Prostate gland (tissue), 2 donors: ENCODE results near the gene OR10K1. TPM values are rescaled to one million over a fixed set of nuclear protein-coding genes. Genes with fewer than 3 reads are reported as not detected.

Experiments
- DNase-seq: peaks from one replicate; pipeline ENCODE4 v3.0.0-alpha.2; 2019; ENCODE audit warnings: low spot score
- H3K27ac ChIP-seq, 2 donors: fragments of 200-600 bp; sonication (generic); 2 replicates each; pipeline ENCODE4 v1.5.1; 2017 to 2019
- H3K27me3 ChIP-seq: fragments of 200-600 bp; sonication (generic); replicated peaks from 2 replicates; pipeline ENCODE4 v1.5.1; 2019; ENCODE audit not compliant: insufficient read depth
- H3K36me3 ChIP-seq, 2 donors: fragments of 200-600 bp; sonication (generic); 1 replicate in 1 of 2; 2 replicates in 1 of 2; pipeline versions ENCODE4 v1.5.1 to v1.8.1; 2017 to 2019
- H3K4me1 ChIP-seq: fragments of 200-600 bp; sonication (generic); replicated peaks from 2 replicates; pipeline ENCODE4 v1.5.1; 2019
- H3K4me3 ChIP-seq, 2 donors: fragments of 200-600 bp; sonication (generic); 2 replicates each; pipeline ENCODE4 v1.5.1; 2017 to 2019
- H3K9me3 ChIP-seq: fragments of 200-600 bp; sonication (generic); 2 replicates; pipeline ENCODE4 v1.5.1; 2017
- CTCF ChIP-seq, 4 experiments: fragments of 200-600 bp in 2 of 4; fragments of 450-650 bp in 2 of 4; sonication (generic) in 2 of 4; IDR thresholded peaks; 1 replicate in 3 of 4; 2 replicates in 1 of 4; pipeline ENCODE4 v1.5.1; 2016 to 2019; ENCODE audit warnings: antibody characterized with exemption in 4 of 4, mild to moderate bottlenecking in 2 of 4, moderate library complexity in 2 of 4
- POLR2A ChIP-seq: fragments of 450-650 bp; IDR thresholded peaks from one replicate; pipeline ENCODE4 v1.6.1; 2016; ENCODE audit warnings: antibody characterized with exemption, mild to moderate bottlenecking
- POLR2AphosphoS5 ChIP-seq: sonication (generic); formaldehyde crosslinking; IDR thresholded peaks from one replicate; pipeline ENCODE4 v1.6.1; 2017; ENCODE audit warnings: antibody characterized with exemption
- WGBS: methylation state at CpG from one replicate; pipeline ENCODE4 v1.1.5; 2018; 5-methylcytosine and 5-hydroxymethylcytosine counted together
- intact Hi-C: fragments of 100-400 bp; cut with DNase I; formaldehyde crosslinking; loops from one replicate; pipeline ENCODE4 v1.14.2; 2022
- total RNA-seq, 2 donors: library from RNA; depleted of rRNA; stranded (reverse); fragments of >200 nt; gene quantifications; one replicate each; pipeline ENCODE4 v1.1.0, GENCODE V29; 2016

OR10K1 gene, protein sequence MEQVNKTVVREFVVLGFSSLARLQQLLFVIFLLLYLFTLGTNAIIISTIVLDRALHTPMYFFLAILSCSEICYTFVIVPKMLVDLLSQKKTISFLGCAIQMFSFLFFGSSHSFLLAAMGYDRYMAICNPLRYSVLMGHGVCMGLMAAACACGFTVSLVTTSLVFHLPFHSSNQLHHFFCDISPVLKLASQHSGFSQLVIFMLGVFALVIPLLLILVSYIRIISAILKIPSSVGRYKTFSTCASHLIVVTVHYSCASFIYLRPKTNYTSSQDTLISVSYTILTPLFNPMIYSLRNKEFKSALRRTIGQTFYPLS
- total RNA-seq, result not detected

DNA sequence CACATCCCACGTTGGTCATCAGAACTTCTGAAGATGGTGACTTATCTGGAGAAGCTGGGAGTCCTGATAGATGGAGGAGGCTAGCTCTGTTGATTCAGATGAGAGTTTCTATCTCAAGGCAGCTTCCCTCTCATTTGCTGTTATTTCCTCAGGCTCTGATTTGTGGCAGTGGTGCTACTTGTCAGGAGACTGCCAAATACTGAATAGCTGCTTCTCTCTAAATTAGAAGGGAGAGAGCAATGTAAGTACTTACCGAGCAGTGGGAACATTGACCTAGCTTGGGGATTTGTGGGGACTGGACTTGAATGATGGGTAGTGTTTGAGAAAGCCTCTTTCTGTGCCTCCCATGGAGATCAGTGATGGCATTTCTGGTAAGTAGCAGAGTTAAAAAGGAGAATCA is at the start of gene OR10K1:
Gene OR10K1, plus strand, starts transcription at position 301 of the 400 bp plus-strand sequence. CDS start 3,728 bp downstream, outside the sequence.
- Histone ChIP-seq H3K9me3 (no peaks in the 10 kb centered on the region), H3K4me3 (no peak within 1 kb of the TSS), H3K4me1 (no peaks in the 10 kb centered on the region), H3K27ac (no peak within 1 kb of the TSS), H3K36me3 (no peaks in the 10 kb centered on the region), H3K27me3 (no peaks in the 10 kb centered on the region)
- intact Hi-C loops, result no loop called here
- TF ChIP-seq POLR2AphosphoS5 (no peak), POLR2A (no peak), CTCF (IDR thresholded peaks at IDR 0.05) (no peak)
- no peak for DNase-seq
- WGBS, result 72% methylated on average over 2 of the region's 2 CpGs

DNA sequence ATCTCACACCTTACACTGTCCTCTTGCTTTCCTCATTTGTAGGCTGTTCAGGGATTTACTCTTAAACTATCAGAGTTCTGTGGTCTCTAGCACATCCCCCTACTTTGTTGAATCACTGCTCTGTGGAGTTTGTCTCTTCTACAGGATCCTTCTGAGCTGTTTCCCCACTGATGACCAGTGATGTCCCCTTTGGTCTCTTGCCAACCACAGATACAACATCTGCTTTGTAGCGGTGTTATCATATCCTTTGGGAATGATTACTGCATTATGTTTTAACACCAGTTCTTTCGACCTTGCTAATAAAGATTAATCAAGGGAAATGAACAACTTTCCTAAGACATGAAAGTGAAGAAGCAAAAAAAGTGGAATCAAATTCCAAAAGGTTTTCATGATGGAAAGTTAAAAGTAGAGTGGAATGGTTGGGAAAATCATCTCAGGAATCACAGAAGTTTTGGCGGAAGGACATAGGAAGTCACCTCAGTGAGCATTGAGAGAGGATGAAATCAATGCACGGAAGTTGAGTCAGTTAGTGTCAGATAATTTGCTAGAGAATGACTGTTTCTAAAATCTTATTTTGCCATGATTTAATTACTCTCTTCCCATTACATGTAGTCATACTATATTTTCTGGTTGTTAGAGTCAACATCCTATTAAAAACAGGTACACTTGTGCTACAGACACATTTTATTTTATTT is 46.8 kb upstream of the OR10K1 start:
- Histone ChIP-seq H3K36me3 (no peaks in the 10 kb centered on the region), H3K9me3 (no peaks in the 10 kb centered on the region), H3K27ac (no peak overlapping the region), H3K4me1 (no peaks in the 10 kb centered on the region), H3K4me3 (no peak overlapping the region), H3K27me3 (no peaks in the 10 kb centered on the region)
- TF ChIP-seq CTCF (IDR thresholded peaks at IDR 0.05) (no peak), POLR2A (no peak), POLR2AphosphoS5 (no peak)
- no peak for DNase-seq
- intact Hi-C loops, result no loop called here
- 83% methylated on average over 4 of the region's 4 CpGs for WGBS

DNA sequence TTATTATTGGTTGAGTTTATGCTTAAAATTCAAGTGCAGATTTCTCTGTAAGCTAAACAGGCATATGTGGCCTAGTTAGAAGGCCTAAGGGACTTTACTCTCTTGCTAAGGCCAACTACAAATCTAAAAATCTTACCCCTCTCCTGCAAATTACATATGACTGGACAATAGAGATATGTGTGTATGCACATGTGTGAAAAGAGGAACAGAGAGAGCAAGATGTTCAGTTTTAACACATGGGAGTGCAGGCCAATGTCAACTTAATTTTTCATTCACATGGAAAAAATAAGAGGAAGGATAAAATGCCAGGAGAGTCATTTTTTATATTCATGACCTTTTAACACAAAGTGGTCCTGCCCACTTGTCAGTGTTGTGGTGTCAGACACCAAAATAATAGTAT is 44.0 kb upstream of the OR10K1 start:
- intact Hi-C loops, result no loop called here
- no peaks in the 10 kb centered on the region for H3K4me1 ChIP-seq
- TF ChIP-seq CTCF (IDR thresholded peaks at IDR 0.05) (no peak), POLR2AphosphoS5 (no peak), POLR2A (no peak)
- H3K27me3 ChIP-seq, result no peaks in the 10 kb centered on the region
- H3K36me3 ChIP-seq, result no peaks in the 10 kb centered on the region
- H3K4me3 ChIP-seq, result no peak overlapping the region
- no peak overlapping the region for H3K27ac ChIP-seq
- H3K9me3 ChIP-seq, result no peaks in the 10 kb centered on the region
- no peak for DNase-seq

GRCh38 chr1:158422212-158422611 is 39.4 kb upstream of the OR10K1 start:
- Histone ChIP-seq H3K27ac (no peak overlapping the region), H3K4me3 (no peak overlapping the region), H3K27me3 (no peaks in the 10 kb centered on the region), H3K9me3 (no peaks in the 10 kb centered on the region), H3K4me1 (no peaks in the 10 kb centered on the region), H3K36me3 (no peaks in the 10 kb centered on the region)
- DNase-seq, result no peak
- intact Hi-C loops, result no loop called here
- TF ChIP-seq POLR2A, result no peak
- TF ChIP-seq POLR2AphosphoS5, result no peak
- no peak for TF ChIP-seq CTCF (IDR thresholded peaks at IDR 0.05)

DNA sequence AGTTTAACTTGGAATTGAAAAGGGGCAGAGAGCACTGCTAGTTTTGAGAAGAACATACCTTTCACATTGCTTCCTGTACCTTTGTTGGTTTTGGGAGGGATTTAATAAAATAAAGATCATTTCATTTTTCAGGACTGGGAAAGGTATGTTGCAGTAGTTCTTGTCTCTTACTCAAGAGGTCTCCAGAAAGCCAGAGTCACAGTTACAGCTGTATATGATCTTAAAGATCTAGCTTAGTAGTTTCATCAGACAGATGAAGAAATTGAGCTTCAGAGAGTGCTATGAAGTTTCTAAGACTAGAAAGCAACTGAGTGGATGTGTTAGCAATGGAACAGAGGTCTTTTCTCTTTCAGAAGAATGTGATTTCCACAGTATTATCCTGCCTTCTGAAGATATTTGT is 36.6 kb upstream of the OR10K1 start:
- no peak for TF ChIP-seq POLR2AphosphoS5
- Histone ChIP-seq H3K27me3 (no peaks in the 10 kb centered on the region), H3K36me3 (no peaks in the 10 kb centered on the region), H3K4me3 (no peak overlapping the region), H3K27ac (no peak overlapping the region), H3K4me1 (no peaks in the 10 kb centered on the region), H3K9me3 (no peaks in the 10 kb centered on the region)
- intact Hi-C loops, result no loop called here
- no peak for DNase-seq
